ENCODE results near the gene CFAP46.

Gene CFAP46

GRCh38 chr10:132770061-132771021 lies 172.0 kb downstream of the CFAP46 start:
- DNase-seq (ENCODE audit: low read depth), result no peak

GRCh38 chr10:132768346-132769248 lies 173.8 kb downstream of the CFAP46 start:
- no peak for DNase-seq (ENCODE audit: low read depth)

GRCh38 chr10:132766291-132766690 lies 176.1 kb downstream of the CFAP46 start:
- DNase-seq (ENCODE audit: low read depth), result no peak

GRCh38 chr10:132765435-132765834 lies 176.9 kb downstream of the CFAP46 start:
- no peak for DNase-seq (ENCODE audit: low read depth)

GRCh38 chr10:132764108-132764507 lies 178.3 kb downstream of the CFAP46 start:
- DNase-seq (ENCODE audit: low read depth), result no peak

- DNase-seq (ENCODE audit: low read depth), result no peak
Observed at GRCh38 chr10:132763545-132763944, 178.8 kb downstream of the CFAP46 start.

- DNase-seq (ENCODE audit: low read depth), result no peak
Observed at GRCh38 chr10:132762267-132762666, 180.1 kb downstream of the CFAP46 start.

GRCh38 chr10:132761395-132762060 lies 180.8 kb downstream of the CFAP46 start:
- DNase-seq (ENCODE audit: low read depth), result no peak

- DNase-seq (ENCODE audit: low read depth), result no peak
Observed at GRCh38 chr10:132758865-132759264, 183.5 kb downstream of the CFAP46 start.

Measured in GM04503 (cell line).